Measurements from ENCODE around the gene EIF4E.
"Not testable (repeated sequence)": the region's sequence is repeated elsewhere in the genome, so short reads cannot be mapped to it uniquely, and the experiment has no call there.

The EIF4E gene

DNA sequence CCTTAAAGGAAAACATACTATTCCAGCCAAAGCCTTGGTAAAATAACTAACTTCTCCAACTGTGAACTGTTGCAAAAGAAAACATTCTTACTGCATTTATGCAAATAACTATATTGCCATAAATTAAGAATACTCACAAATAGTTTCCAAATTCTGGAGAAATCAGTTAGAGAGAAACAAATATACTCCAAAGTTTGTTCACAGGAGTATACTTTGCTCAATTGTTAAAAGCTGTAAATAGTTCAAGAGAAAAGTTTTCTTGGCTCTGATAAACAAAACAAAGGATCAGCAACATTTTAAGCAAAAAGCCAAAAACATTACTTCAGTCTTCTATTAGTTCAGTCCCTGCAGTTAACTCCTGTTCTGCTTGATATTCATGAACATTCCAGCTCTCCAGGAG is 83.0 kb downstream of the EIF4E start:
- Histone ChIP-seq H3K4ac (ENCODE audit: low read depth in 1 of 2, low read length in 2 of 2) (no peak overlapping the region), H2BK120ac (ENCODE audit: low read depth, low read length) (no peak overlapping the region), H2BK5ac (ENCODE audit: low read depth, low read length, poor library complexity, severe bottlenecking) (no peak overlapping the region), H3K79me1 (replicated peaks; ENCODE audit: low read length, poor library complexity, severe bottlenecking) (no peaks in the 10 kb centered on the region), H3K27ac (ENCODE audit: low read length, poor library complexity, severe bottlenecking) (no peak overlapping the region), H2AFZ (ENCODE audit: low read depth, low read length) (no peak overlapping the region), H2BK12ac (ENCODE audit: low read length in 2 of 2) (no peak overlapping the region), H3K14ac (ENCODE audit: low read length in 2 of 2) (no peak overlapping the region), H3K4me1 (ENCODE audit: control insufficient read depth, insufficient read depth, low read depth, low read length) (no peaks in the 10 kb centered on the region), H3K9ac (ENCODE audit: low read length) (no peak overlapping the region), H3K23ac (ENCODE audit: low read length in 2 of 2) (no peak overlapping the region), H3K4me2 (ENCODE audit: low read length, poor library complexity, severe bottlenecking) (no peak overlapping the region), H3K27me3 (ENCODE audit: control insufficient read depth in 1 of 2, insufficient read depth in 1 of 2, low read length in 2 of 2) (no peaks in the 10 kb centered on the region), H3K9me3 (ENCODE audit: control insufficient read depth, low read length) (peaks cover 13% of the 10 kb centered on the region), H3K18ac (ENCODE audit: low read depth in 1 of 2, low read length in 2 of 2) (no peak overlapping the region), H3K4me3 (ENCODE audit: insufficient read depth in 1 of 2, low read depth in 1 of 2, low read length in 2 of 2) (no peak overlapping the region), H2BK15ac (ENCODE audit: low read depth, poor library complexity, severe bottlenecking) (no peak overlapping the region), H2AK5ac (ENCODE audit: low read length, severe bottlenecking) (no peak overlapping the region), H3K36me3 (ENCODE audit: control insufficient read depth in 1 of 2, insufficient read depth in 2 of 2, low read depth in 1 of 2, low read length in 2 of 2) (no peaks in the 10 kb centered on the region), H4K8ac (ENCODE audit: low read length) (no peak overlapping the region), H4K91ac (ENCODE audit: low read length) (no peak overlapping the region)
- DNase-seq = peak; percentile 6

DNA sequence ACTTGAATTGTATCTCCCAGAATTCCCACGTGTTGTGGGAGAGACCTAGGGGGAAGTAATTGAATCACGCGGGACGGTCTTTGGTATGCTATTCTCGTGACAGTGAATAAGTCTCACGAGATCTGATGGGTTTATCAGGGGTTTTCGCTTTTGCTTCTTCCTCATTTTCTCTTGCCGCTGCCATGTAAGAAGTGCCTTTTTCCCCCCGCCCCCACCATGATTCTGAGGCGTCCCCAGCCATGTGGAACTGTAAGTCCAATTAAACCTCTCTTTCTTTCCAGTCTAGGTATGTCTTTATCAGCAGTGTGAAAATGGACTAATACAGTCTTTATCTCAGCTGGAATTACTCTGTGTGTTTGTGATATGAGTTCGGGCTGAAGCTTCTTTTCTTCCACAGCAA is 86.0 kb downstream of the EIF4E start:
- not testable (repeated sequence) for H2BK15ac ChIP-seq (ENCODE audit: low read depth, poor library complexity, severe bottlenecking); DNase-seq; H3K79me1 ChIP-seq (replicated peaks; ENCODE audit: low read length, poor library complexity, severe bottlenecking); H3K27me3 ChIP-seq (ENCODE audit: control insufficient read depth in 1 of 2, insufficient read depth in 1 of 2, low read length in 2 of 2); H2BK12ac ChIP-seq (ENCODE audit: low read length in 2 of 2); H3K18ac ChIP-seq (ENCODE audit: low read depth in 1 of 2, low read length in 2 of 2); H3K4ac ChIP-seq (ENCODE audit: low read depth in 1 of 2, low read length in 2 of 2); H2AK5ac ChIP-seq (ENCODE audit: low read length, severe bottlenecking); H3K4me3 ChIP-seq (ENCODE audit: insufficient read depth in 1 of 2, low read depth in 1 of 2, low read length in 2 of 2); H3K23ac ChIP-seq (ENCODE audit: low read length in 2 of 2); H3K14ac ChIP-seq (ENCODE audit: low read length in 2 of 2); H4K91ac ChIP-seq (ENCODE audit: low read length); H2AFZ ChIP-seq (ENCODE audit: low read depth, low read length); H2BK5ac ChIP-seq (ENCODE audit: low read depth, low read length, poor library complexity, severe bottlenecking); H2BK120ac ChIP-seq (ENCODE audit: low read depth, low read length); H3K4me1 ChIP-seq (ENCODE audit: control insufficient read depth, insufficient read depth, low read depth, low read length); H3K36me3 ChIP-seq (ENCODE audit: control insufficient read depth in 1 of 2, insufficient read depth in 2 of 2, low read depth in 1 of 2, low read length in 2 of 2); H3K9ac ChIP-seq (ENCODE audit: low read length); H3K27ac ChIP-seq (ENCODE audit: low read length, poor library complexity, severe bottlenecking); H4K8ac ChIP-seq (ENCODE audit: low read length); H3K4me2 ChIP-seq (ENCODE audit: low read length, poor library complexity, severe bottlenecking)
- WGBS = 93% methylated on average over 10 of the region's 11 CpGs
- peaks cover 13% of the 10 kb centered on the region for H3K9me3 ChIP-seq (ENCODE audit: control insufficient read depth, low read length)

- Histone ChIP-seq H3K4me2 (ENCODE audit: low read length, poor library complexity, severe bottlenecking) (no peak overlapping the region), H3K4me1 (ENCODE audit: control insufficient read depth, insufficient read depth, low read depth, low read length) (no peaks in the 10 kb centered on the region), H3K36me3 (ENCODE audit: control insufficient read depth in 1 of 2, insufficient read depth in 2 of 2, low read depth in 1 of 2, low read length in 2 of 2) (no peaks in the 10 kb centered on the region), H4K8ac (ENCODE audit: low read length) (no peak overlapping the region), H2BK12ac (ENCODE audit: low read length in 2 of 2) (no peak overlapping the region), H2BK15ac (ENCODE audit: low read depth, poor library complexity, severe bottlenecking) (no peak overlapping the region), H4K91ac (ENCODE audit: low read length) (no peak overlapping the region), H3K4ac (ENCODE audit: low read depth in 1 of 2, low read length in 2 of 2) (no peak overlapping the region), H3K9me3 (ENCODE audit: control insufficient read depth, low read length) (no peaks in the 10 kb centered on the region), H3K14ac (ENCODE audit: low read length in 2 of 2) (no peak overlapping the region), H3K23ac (ENCODE audit: low read length in 2 of 2) (no peak overlapping the region), H3K27ac (ENCODE audit: low read length, poor library complexity, severe bottlenecking) (no peak overlapping the region), H3K27me3 (ENCODE audit: control insufficient read depth in 1 of 2, insufficient read depth in 1 of 2, low read length in 2 of 2) (no peaks in the 10 kb centered on the region), H3K4me3 (ENCODE audit: insufficient read depth in 1 of 2, low read depth in 1 of 2, low read length in 2 of 2) (no peak overlapping the region), H2BK120ac (ENCODE audit: low read depth, low read length) (no peak overlapping the region), H2BK5ac (ENCODE audit: low read depth, low read length, poor library complexity, severe bottlenecking) (no peak overlapping the region), H3K18ac (ENCODE audit: low read depth in 1 of 2, low read length in 2 of 2) (no peak overlapping the region), H3K79me1 (replicated peaks; ENCODE audit: low read length, poor library complexity, severe bottlenecking) (no peaks in the 10 kb centered on the region), H2AK5ac (ENCODE audit: low read length, severe bottlenecking) (no peak overlapping the region), H2AFZ (ENCODE audit: low read depth, low read length) (no peak overlapping the region), H3K9ac (ENCODE audit: low read length) (peak overlapping the region; percentile 29)
- DNase-seq = peak; percentile 30
- WGBS = 40% methylated on average over 3 of the region's 5 CpGs
These were observed 89.8 kb downstream of the EIF4E start for GRCh38 chr4:98838977-98839618.

DNA sequence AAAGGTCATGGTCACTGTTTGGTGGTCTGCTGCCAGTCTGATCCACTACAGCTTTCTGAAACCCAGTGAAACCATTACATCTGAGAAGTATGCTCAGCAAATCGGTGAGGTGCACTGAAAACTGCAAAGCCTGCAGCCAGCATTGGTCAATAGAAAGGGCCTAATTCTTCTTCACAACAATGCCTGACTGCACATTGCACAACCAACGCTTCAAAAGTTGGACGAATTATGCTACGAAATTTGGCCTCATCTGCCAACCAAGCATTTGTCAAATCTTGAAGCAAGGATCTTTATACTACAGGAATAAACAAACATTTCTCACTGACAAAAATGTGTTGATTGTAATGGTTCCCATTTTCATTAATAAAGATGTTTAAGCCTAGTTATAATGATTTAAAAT is 90.4 kb downstream of the EIF4E start:
- H2AK5ac ChIP-seq (ENCODE audit: low read length, severe bottlenecking) = no peak overlapping the region
- H3K14ac ChIP-seq (ENCODE audit: low read length in 2 of 2) = no peak overlapping the region
- H3K36me3 ChIP-seq (ENCODE audit: control insufficient read depth in 1 of 2, insufficient read depth in 2 of 2, low read depth in 1 of 2, low read length in 2 of 2) = no peaks in the 10 kb centered on the region
- no peaks in the 10 kb centered on the region for H3K79me1 ChIP-seq (replicated peaks; ENCODE audit: low read length, poor library complexity, severe bottlenecking)
- no peak overlapping the region for H2AFZ ChIP-seq (ENCODE audit: low read depth, low read length)
- no peak overlapping the region for H2BK12ac ChIP-seq (ENCODE audit: low read length in 2 of 2)
- H3K18ac ChIP-seq (ENCODE audit: low read depth in 1 of 2, low read length in 2 of 2) = peak overlapping the region in 1 of 2 experiments; percentile 3
- no peak overlapping the region for H3K4me3 ChIP-seq (ENCODE audit: insufficient read depth in 1 of 2, low read depth in 1 of 2, low read length in 2 of 2)
- no peak overlapping the region for H4K8ac ChIP-seq (ENCODE audit: low read length)
- no peaks in the 10 kb centered on the region for H3K27me3 ChIP-seq (ENCODE audit: control insufficient read depth in 1 of 2, insufficient read depth in 1 of 2, low read length in 2 of 2)
- no peak for DNase-seq
- no peak overlapping the region for H3K9ac ChIP-seq (ENCODE audit: low read length)
- H3K27ac ChIP-seq (ENCODE audit: low read length, poor library complexity, severe bottlenecking) = no peak overlapping the region
- H2BK120ac ChIP-seq (ENCODE audit: low read depth, low read length) = no peak overlapping the region
- 97% methylated on average over 4 of the region's 4 CpGs for WGBS
- no peak overlapping the region for H3K4ac ChIP-seq (ENCODE audit: low read depth in 1 of 2, low read length in 2 of 2)
- no peak overlapping the region for H3K23ac ChIP-seq (ENCODE audit: low read length in 2 of 2)
- no peaks in the 10 kb centered on the region for H3K9me3 ChIP-seq (ENCODE audit: control insufficient read depth, low read length)
- H2BK15ac ChIP-seq (ENCODE audit: low read depth, poor library complexity, severe bottlenecking) = no peak overlapping the region
- no peaks in the 10 kb centered on the region for H3K4me1 ChIP-seq (ENCODE audit: control insufficient read depth, insufficient read depth, low read depth, low read length)
- no peak overlapping the region for H3K4me2 ChIP-seq (ENCODE audit: low read length, poor library complexity, severe bottlenecking)
- H2BK5ac ChIP-seq (ENCODE audit: low read depth, low read length, poor library complexity, severe bottlenecking) = no peak overlapping the region
- no peak overlapping the region for H4K91ac ChIP-seq (ENCODE audit: low read length)
